Smooth muscle cell (in vitro differentiated cells): ENCODE data around the gene USP44. TPM values are rescaled to one million over a fixed set of nuclear protein-coding genes. Genes with fewer than 3 reads are reported as not detected.

Experiments
- DNase-seq: peaks from one replicate; lab custom pipeline; 2025; ENCODE audit not compliant: unreplicated experiment; lab: John Stamatoyannopoulos, UW
- H2AFZ ChIP-seq: fragments of 200-600 bp; sonication (generic); 2 replicates; pipeline ENCODE4 v1.6.0; 2016; ENCODE audit warnings: antibody characterized with exemption, low read depth, mild to moderate bottlenecking
- H3F3A ChIP-seq: fragments of 200-600 bp; sonication (generic); 2 replicates; pipeline ENCODE4 v1.6.0; 2017; ENCODE audit warnings: antibody characterized with exemption, low read depth
- H3K27ac ChIP-seq: fragments of 200-600 bp; sonication (generic); 2 replicates; pipeline ENCODE4 v1.5.1; 2016; ENCODE audit warnings: low read depth, mild to moderate bottlenecking
- H3K27me3 ChIP-seq: fragments of 200-600 bp; sonication (generic); 2 replicates; pipeline ENCODE4 v1.6.1; 2016; ENCODE audit warnings: low read depth, mild to moderate bottlenecking
- H3K36me3 ChIP-seq: fragments of 200-600 bp; sonication (generic); 2 replicates; pipeline ENCODE4 v1.5.1; 2016; ENCODE audit warnings: low read depth
- H3K4me1 ChIP-seq: fragments of 200-600 bp; sonication (generic); 2 replicates; pipeline ENCODE4 v1.5.1; 2016; ENCODE audit warnings: low read depth
- H3K4me2 ChIP-seq: fragments of 200-600 bp; sonication (generic); 2 replicates; pipeline ENCODE4 v1.6.0; 2016; ENCODE audit warnings: mild to moderate bottlenecking
- H3K4me3 ChIP-seq: fragments of 200-600 bp; sonication (generic); 2 replicates; pipeline ENCODE4 v1.5.1; 2016; ENCODE audit warnings: mild to moderate bottlenecking
- H3K79me2 ChIP-seq: fragments of 200-600 bp; sonication (generic); 2 replicates; pipeline ENCODE4 v1.6.0; 2016; ENCODE audit warnings: low read depth, mild to moderate bottlenecking
- H3K9ac ChIP-seq: fragments of 200-600 bp; sonication (generic); 2 replicates; pipeline ENCODE4 v1.6.0; 2016; ENCODE audit warnings: low read depth
- H3K9me3 ChIP-seq: fragments of 200-600 bp; sonication (generic); replicated peaks from 2 replicates; pipeline ENCODE4 v1.5.1; 2016; ENCODE audit warnings: low read depth
- H4K20me1 ChIP-seq: fragments of 200-600 bp; sonication (generic); 2 replicates; pipeline ENCODE4 v1.6.0; 2016; ENCODE audit warnings: low read depth
- CTCF ChIP-seq: fragments of 200-600 bp; sonication (generic); IDR thresholded peaks from 2 replicates; pipeline ENCODE4 v1.5.1; 2017; ENCODE audit warnings: borderline replicate concordance, mild to moderate bottlenecking, antibody characterized with exemption; ENCODE audit not compliant: insufficient read depth, poor library complexity, severe bottlenecking
- WGBS: methylation state at CpG from one replicate; pipeline ENCODE4 v1.1.7; 2016; ENCODE audit warnings: low lambda C conversion rate; 5-methylcytosine and 5-hydroxymethylcytosine counted together
- polyA plus RNA-seq: library from polyadenylated mRNA; unstranded; fragments of >200 nt; fragmentation: Nextera tagmentation; extraction: Ambion mirVana; gene quantifications from 2 replicates; pipeline ENCODE4 v1.2.1, GENCODE V29; 2016
- total RNA-seq: library from RNA; depleted of rRNA; stranded (reverse); fragments of >200 nt; gene quantifications from 2 replicates; pipeline ENCODE4 v1.2.3, GENCODE V29; 2014

USP44 gene
- total and polyA plus RNA-seq, 2 experiments from 2014 or later: 0.10 TPM; not detected in 1

- Histone ChIP-seq H3F3A (no peaks in the 10 kb centered on the region), H3K36me3 (no peaks in the 10 kb centered on the region), H3K4me2 (no peak overlapping the region), H2AFZ (no peak overlapping the region), H3K9ac (no peak overlapping the region), H3K27ac (no peak overlapping the region), H3K4me3 (no peak overlapping the region), H3K4me1 (no peaks in the 10 kb centered on the region), H3K79me2 (no peaks in the 10 kb centered on the region), H3K27me3 (no peaks in the 10 kb centered on the region), H3K9me3 (no peaks in the 10 kb centered on the region), H4K20me1 (no peaks in the 10 kb centered on the region)
- WGBS: 54% methylated on average over 8 of the region's 8 CpGs
- no peak for DNase-seq
- peak; percentile 48 for TF ChIP-seq CTCF
Measured at GRCh38 chr12:95582230-95583058, 31.2 kb upstream of the USP44 start.

GRCh38 chr12:95577820-95578219 lies 26.5 kb upstream of the USP44 start:
- Histone ChIP-seq H3K27me3 (peaks cover 7% of the 10 kb centered on the region), H3K4me1 (peaks cover 13% of the 10 kb centered on the region), H3K27ac (no peak overlapping the region), H3F3A (no peaks in the 10 kb centered on the region), H3K9ac (no peak overlapping the region), H3K36me3 (no peaks in the 10 kb centered on the region), H4K20me1 (no peaks in the 10 kb centered on the region), H2AFZ (no peak overlapping the region), H3K4me3 (no peak overlapping the region), H3K9me3 (no peaks in the 10 kb centered on the region), H3K79me2 (no peaks in the 10 kb centered on the region), H3K4me2 (no peak overlapping the region)
- DNase-seq: no peak
- 80% methylated on average over 1 of the region's 1 CpG for WGBS
- no peak for TF ChIP-seq CTCF

- Histone ChIP-seq H3F3A (no peaks in the 10 kb centered on the region), H3K79me2 (no peaks in the 10 kb centered on the region), H3K9ac (no peak overlapping the region), H3K4me2 (no peak overlapping the region), H3K4me3 (no peak overlapping the region), H3K27me3 (peaks cover 7% of the 10 kb centered on the region), H2AFZ (peak overlapping the region; percentile 35), H3K4me1 (peaks cover 13% of the 10 kb centered on the region), H3K36me3 (no peaks in the 10 kb centered on the region), H3K9me3 (no peaks in the 10 kb centered on the region), H4K20me1 (no peaks in the 10 kb centered on the region), H3K27ac (no peak overlapping the region)
- no peak for DNase-seq
- peak; percentile 61 for TF ChIP-seq CTCF
Measured at GRCh38 chr12:95574799-95575452, 23.6 kb upstream of the USP44 start.
